GM12872 (cell line): ENCODE results near the gene KIRREL3.

ENCODE experiments used
- CTCF ChIP-seq: IDR thresholded peaks from 3 replicates; pipeline ENCODE4 v1.5.1; 2011; ENCODE audit warnings: low read depth, mild to moderate bottlenecking, low read length, moderate library complexity; ENCODE audit not compliant: insufficient read depth

The KIRREL3 gene

DNA sequence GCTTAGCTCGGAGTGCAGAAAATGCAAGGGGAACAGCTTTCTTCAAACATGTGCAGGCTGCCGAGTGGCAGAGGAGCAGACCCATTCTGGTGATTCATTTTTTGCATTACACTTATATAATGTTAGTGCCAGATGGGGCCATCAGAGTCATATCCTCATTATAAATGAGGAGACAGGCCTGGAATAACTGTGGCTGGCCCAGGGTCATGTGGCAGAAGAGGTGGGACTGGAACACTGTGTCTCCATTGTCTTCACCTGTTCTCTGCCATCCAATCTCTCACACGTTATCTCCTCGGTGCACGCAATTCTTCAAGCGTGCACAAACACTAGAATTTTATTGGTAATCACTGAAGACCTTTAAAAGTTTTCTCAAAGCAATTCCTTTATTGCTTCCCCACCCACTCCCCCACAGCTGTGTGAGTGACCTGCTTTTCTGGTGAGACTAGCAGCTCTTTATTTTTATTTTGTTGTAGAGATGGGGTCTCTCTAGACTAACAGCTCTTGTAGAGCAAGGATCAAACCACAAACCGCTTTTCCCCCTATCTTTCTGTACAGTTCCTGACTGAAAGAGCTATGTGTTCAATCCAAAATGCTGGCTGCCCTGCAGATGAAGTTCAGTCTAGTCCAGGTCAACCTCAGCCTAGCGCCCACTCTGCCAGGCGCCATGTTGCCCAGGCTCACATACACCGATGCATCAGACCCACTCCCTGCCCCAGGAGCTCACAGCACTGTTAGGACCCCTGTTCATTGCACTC lies 569.8 kb downstream of the KIRREL3 start:
- TF ChIP-seq CTCF = no peak

GRCh38 chr11:126426820-126427749 lies 573.5 kb downstream of the KIRREL3 start:
- no peak for TF ChIP-seq CTCF

DNA sequence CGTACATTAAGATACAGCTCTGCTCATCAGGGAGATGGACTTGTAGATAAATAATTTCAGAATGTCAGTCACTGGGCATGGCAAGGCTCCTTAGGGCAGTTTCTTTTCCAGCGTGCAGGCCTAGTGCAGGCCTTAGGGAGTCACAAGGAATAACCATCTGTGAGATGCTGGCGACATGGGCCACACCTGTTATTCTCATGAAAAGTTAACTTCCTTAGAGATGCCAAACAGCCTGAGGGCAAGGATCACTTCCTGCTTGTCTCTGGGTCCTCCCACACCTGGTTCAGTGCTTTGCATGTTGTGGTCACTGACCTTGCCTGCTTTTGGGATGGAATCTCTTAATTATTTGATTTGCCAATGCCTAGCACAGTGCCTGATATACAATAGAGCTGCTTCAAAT lies 574.5 kb downstream of the KIRREL3 start:
- TF ChIP-seq CTCF = no peak

DNA sequence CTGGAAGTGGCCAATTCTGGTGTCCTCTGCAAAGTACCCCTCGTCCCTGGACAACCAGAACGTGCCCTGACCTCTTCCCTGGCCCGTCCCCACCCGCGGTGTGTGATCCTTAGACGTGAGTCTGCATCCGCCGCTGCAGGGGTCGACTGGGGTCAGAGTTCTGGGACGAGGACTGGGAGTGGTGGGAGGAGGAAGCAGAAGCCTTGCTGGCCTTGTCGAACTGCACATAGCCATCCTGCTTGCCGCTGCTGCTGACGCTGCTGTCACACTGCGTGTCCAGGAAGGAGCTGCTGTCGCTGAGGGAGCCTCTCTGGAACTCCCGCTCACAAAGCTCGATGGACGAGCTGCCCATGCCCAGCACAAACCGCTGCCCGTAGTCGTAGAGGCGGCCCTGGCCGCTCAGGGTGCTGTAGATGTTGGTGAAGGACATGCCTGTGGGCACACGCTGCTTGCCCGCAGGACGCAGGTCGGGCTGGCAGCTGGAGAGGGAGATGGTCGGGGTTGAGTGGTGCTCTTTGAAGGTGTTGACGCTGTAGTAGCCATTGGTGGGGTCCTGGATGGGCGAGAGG lies 576.0 kb downstream of the KIRREL3 start:
- no peak for TF ChIP-seq CTCF

GRCh38 chr11:126423743-126424142 lies 576.8 kb downstream of the KIRREL3 start:
- TF ChIP-seq CTCF = no peak

GRCh38 chr11:126423154-126423553 lies 577.4 kb downstream of the KIRREL3 start:
- TF ChIP-seq CTCF = no peak

GRCh38 chr11:126422446-126422845 lies 578.1 kb downstream of the KIRREL3 start:
- TF ChIP-seq CTCF = no peak
